ENCODE data around the gene NRXN3.

NRXN3 gene

GRCh38 chr14:79727900-79728299, 1557.7 kb downstream of the NRXN3 start:
- Histone ChIP-seq H3K27me3 (ENCODE audit: insufficient read depth, poor library complexity, severe bottlenecking) (no peaks in the 10 kb centered on the region), H3K4me1 (ENCODE audit: insufficient read depth, poor library complexity, severe bottlenecking) (no peaks in the 10 kb centered on the region), H3K9me3 (ENCODE audit: severe bottlenecking) (no peaks in the 10 kb centered on the region), H3K4me3 (ENCODE audit: severe bottlenecking) (no peak overlapping the region), H3K27ac (ENCODE audit: poor library complexity, severe bottlenecking) (no peak overlapping the region), H3K36me3 (ENCODE audit: low read depth) (no peaks in the 10 kb centered on the region)
- DNase-seq (ENCODE audit: low spot score) (no peak), ATAC-seq (ENCODE audit: low read depth) (no peak)
- no peak for TF ChIP-seq CTCF (IDR thresholded peaks at IDR 0.05; ENCODE audit: poor library complexity, severe bottlenecking)

- H3K4me1 ChIP-seq (ENCODE audit: insufficient read depth, poor library complexity, severe bottlenecking), result no peaks in the 10 kb centered on the region
- DNase-seq (ENCODE audit: low spot score) (no peak), ATAC-seq (ENCODE audit: low read depth) (no peak)
- H3K27ac ChIP-seq (ENCODE audit: poor library complexity, severe bottlenecking), result no peak overlapping the region
- no peak overlapping the region for H3K4me3 ChIP-seq (ENCODE audit: severe bottlenecking)
- TF ChIP-seq CTCF (IDR thresholded peaks at IDR 0.05; ENCODE audit: poor library complexity, severe bottlenecking), result no peak
- H3K9me3 ChIP-seq (ENCODE audit: severe bottlenecking), result no peaks in the 10 kb centered on the region
- no peaks in the 10 kb centered on the region for H3K27me3 ChIP-seq (ENCODE audit: insufficient read depth, poor library complexity, severe bottlenecking)
- no peaks in the 10 kb centered on the region for H3K36me3 ChIP-seq (ENCODE audit: low read depth)
Observed at GRCh38 chr14:79728331-79728730, 1558.2 kb downstream of the NRXN3 start.

- DNase-seq (ENCODE audit: low spot score) (no peak), ATAC-seq (ENCODE audit: low read depth) (no peak)
- no peaks in the 10 kb centered on the region for H3K36me3 ChIP-seq (ENCODE audit: low read depth)
- no peak overlapping the region for H3K4me3 ChIP-seq (ENCODE audit: severe bottlenecking)
- no peaks in the 10 kb centered on the region for H3K4me1 ChIP-seq (ENCODE audit: insufficient read depth, poor library complexity, severe bottlenecking)
- no peaks in the 10 kb centered on the region for H3K27me3 ChIP-seq (ENCODE audit: insufficient read depth, poor library complexity, severe bottlenecking)
- TF ChIP-seq CTCF (IDR thresholded peaks at IDR 0.05; ENCODE audit: poor library complexity, severe bottlenecking), result no peak
- H3K27ac ChIP-seq (ENCODE audit: poor library complexity, severe bottlenecking), result no peak overlapping the region
- no peaks in the 10 kb centered on the region for H3K9me3 ChIP-seq (ENCODE audit: severe bottlenecking)
Observed at GRCh38 chr14:79729731-79730130, 1559.6 kb downstream of the NRXN3 start.

- Histone ChIP-seq H3K27ac (ENCODE audit: poor library complexity, severe bottlenecking) (no peak overlapping the region), H3K36me3 (ENCODE audit: low read depth) (no peaks in the 10 kb centered on the region), H3K27me3 (ENCODE audit: insufficient read depth, poor library complexity, severe bottlenecking) (no peaks in the 10 kb centered on the region), H3K9me3 (ENCODE audit: severe bottlenecking) (no peaks in the 10 kb centered on the region), H3K4me3 (ENCODE audit: severe bottlenecking) (no peak overlapping the region), H3K4me1 (ENCODE audit: insufficient read depth, poor library complexity, severe bottlenecking) (no peaks in the 10 kb centered on the region)
- no peak for ATAC-seq (ENCODE audit: low read depth)
- DNase-seq (ENCODE audit: low spot score), result no peak
- no peak for TF ChIP-seq CTCF (IDR thresholded peaks at IDR 0.05; ENCODE audit: poor library complexity, severe bottlenecking)
Observed at GRCh38 chr14:79730196-79730595, 1560.0 kb downstream of the NRXN3 start.

- Histone ChIP-seq H3K4me3 (ENCODE audit: severe bottlenecking) (no peak overlapping the region), H3K4me1 (ENCODE audit: insufficient read depth, poor library complexity, severe bottlenecking) (no peaks in the 10 kb centered on the region), H3K27ac (ENCODE audit: poor library complexity, severe bottlenecking) (no peak overlapping the region), H3K27me3 (ENCODE audit: insufficient read depth, poor library complexity, severe bottlenecking) (no peaks in the 10 kb centered on the region), H3K36me3 (ENCODE audit: low read depth) (no peaks in the 10 kb centered on the region), H3K9me3 (ENCODE audit: severe bottlenecking) (no peaks in the 10 kb centered on the region)
- ATAC-seq (ENCODE audit: low read depth) (no peak), DNase-seq (ENCODE audit: low spot score) (no peak)
- TF ChIP-seq CTCF (IDR thresholded peaks at IDR 0.05; ENCODE audit: poor library complexity, severe bottlenecking), result no peak
Observed at GRCh38 chr14:79730953-79731352, 1560.8 kb downstream of the NRXN3 start.

Data from RWPE2 (cell line).